Liver (tissue), 9 donors: ENCODE data around the gene ARSB. TPM values are rescaled to one million over a fixed set of nuclear protein-coding genes. Genes with fewer than 3 reads are reported as not detected.

ENCODE experiments used
- DNase-seq: peaks from one replicate; pipeline ENCODE4 v3.0.0-alpha.2; 2017; ENCODE audit warnings: low spot score
- H3K27ac ChIP-seq, 2 donors: one replicate each; pipeline ENCODE4 v1.7.0; 2013; ENCODE audit warnings: inconsistent platforms in 2 of 2, low read length in 2 of 2, control low read depth in 1 of 2, low read depth in 1 of 2, mild to moderate bottlenecking in 1 of 2
- H3K27me3 ChIP-seq, 4 donors: one replicate each; pipeline versions ENCODE4 v1.6.1 to v1.7.0; 2013; ENCODE audit warnings: low read length in 3 of 4, inconsistent platforms in 1 of 4, mild to moderate bottlenecking in 1 of 4, moderate library complexity in 1 of 4; ENCODE audit not compliant: control insufficient read depth in 4 of 4, insufficient read depth in 4 of 4
- H3K36me3 ChIP-seq, 4 donors: one replicate each; pipeline versions ENCODE4 v1.6.1 to v1.7.0; 2013; ENCODE audit warnings: low read length in 3 of 4, mild to moderate bottlenecking in 3 of 4, low read depth in 1 of 4, moderate library complexity in 1 of 4; ENCODE audit not compliant: control insufficient read depth in 4 of 4, insufficient read depth in 3 of 4
- H3K4me1 ChIP-seq, 4 donors: one replicate each; pipeline versions ENCODE4 v1.6.1 to v1.7.0; 2013; ENCODE audit warnings: low read length in 3 of 4, mild to moderate bottlenecking in 3 of 4, moderate library complexity in 1 of 4; ENCODE audit not compliant: control insufficient read depth in 4 of 4, insufficient read depth in 4 of 4
- H3K4me3 ChIP-seq, 3 donors: one replicate each; pipeline versions ENCODE4 v1.6.1 to v1.7.0; 2013; ENCODE audit warnings: low read length in 3 of 3, control low read depth in 1 of 3, low read depth in 1 of 3, mild to moderate bottlenecking in 1 of 3
- H3K9ac ChIP-seq, 2 donors: one replicate each; pipeline ENCODE4 v1.7.0; 2013; ENCODE audit warnings: low read length in 2 of 2, mild to moderate bottlenecking in 2 of 2, moderate library complexity in 2 of 2, control low read depth in 1 of 2, low read depth in 1 of 2
- H3K9me3 ChIP-seq, 4 donors: one replicate each; pipeline versions ENCODE4 v1.6.1 to v1.7.0; 2013; ENCODE audit warnings: low read length in 3 of 4; ENCODE audit not compliant: control insufficient read depth in 4 of 4
- ATF3 ChIP-seq: IDR thresholded peaks from 2 replicates; pipeline ENCODE4 v1.6.1; 2016; ENCODE audit warnings: antibody characterized with exemption
- EGR1 ChIP-seq, 2 donors: IDR thresholded peaks; 2 replicates each; pipeline ENCODE4 v1.6.1; 2016 to 2018; ENCODE audit warnings: antibody characterized with exemption in 2 of 2, low read depth in 2 of 2
- FOXA1 ChIP-seq: IDR thresholded peaks from 2 replicates; pipeline ENCODE4 v1.6.1; 2016; ENCODE audit warnings: antibody characterized with exemption
- FOXA2 ChIP-seq: IDR thresholded peaks from 2 replicates; pipeline ENCODE4 v1.6.1; 2016; ENCODE audit warnings: antibody characterized with exemption
- GABPA ChIP-seq, 2 donors: IDR thresholded peaks in 1 of 2; conservative IDR thresholded peaks in 1 of 2; 2 replicates each; pipeline ENCODE4 v1.6.1; 2016; ENCODE audit warnings: antibody characterized with exemption in 2 of 2, mild to moderate bottlenecking in 1 of 2, moderate library complexity in 1 of 2
- HNF4A ChIP-seq, 2 donors: conservative IDR thresholded peaks; 2 replicates each; pipeline ENCODE4 v1.6.1; 2016; ENCODE audit warnings: antibody characterized with exemption in 2 of 2, mild to moderate bottlenecking in 2 of 2
- HNF4G ChIP-seq: IDR thresholded peaks from 2 replicates; pipeline ENCODE4 v1.6.1; 2016; ENCODE audit warnings: antibody characterized with exemption
- JUND ChIP-seq, 2 donors: IDR thresholded peaks; 2 replicates each; pipeline ENCODE4 v1.6.1; 2016; ENCODE audit warnings: antibody characterized with exemption in 2 of 2
- MAX ChIP-seq: IDR thresholded peaks from 2 replicates; pipeline ENCODE4 v1.6.1; 2016; ENCODE audit warnings: antibody characterized with exemption
- NR2F2 ChIP-seq: IDR thresholded peaks from 2 replicates; pipeline ENCODE4 v1.6.1; 2016; ENCODE audit warnings: antibody characterized with exemption
- RAD21 ChIP-seq, 2 donors: IDR thresholded peaks; 2 replicates each; pipeline ENCODE4 v1.6.1; 2016; ENCODE audit warnings: antibody characterized with exemption in 2 of 2, mild to moderate bottlenecking in 2 of 2
- REST ChIP-seq: IDR thresholded peaks from 2 replicates; pipeline ENCODE4 v1.6.1; 2016; ENCODE audit warnings: antibody characterized with exemption, mild to moderate bottlenecking
- RXRA ChIP-seq, 2 donors: IDR thresholded peaks; 2 replicates each; pipeline ENCODE4 v1.6.1; 2017 to 2018; ENCODE audit warnings: antibody characterized with exemption in 2 of 2, mild to moderate bottlenecking in 1 of 2
- SP1 ChIP-seq: IDR thresholded peaks from 2 replicates; pipeline ENCODE4 v1.6.1; 2018; ENCODE audit warnings: antibody characterized with exemption, mild to moderate bottlenecking
- YY1 ChIP-seq: IDR thresholded peaks from 2 replicates; pipeline ENCODE4 v1.6.1; 2016; ENCODE audit warnings: antibody characterized with exemption, mild to moderate bottlenecking
- ZBTB33 ChIP-seq: IDR thresholded peaks from 2 replicates; pipeline ENCODE4 v1.6.1; 2016; ENCODE audit warnings: antibody characterized with exemption
- WGBS: extraction: QIAGEN DNeasy Blood & Tissue Kit; methylation state at CpG from one replicate; pipeline ENCODE4 v1.1.7; 2013; 5-methylcytosine and 5-hydroxymethylcytosine counted together
- polyA plus RNA-seq, 2 donors: library from polyadenylated mRNA; stranded (reverse) in 1 of 2; unstranded in 1 of 2; fragments of 200-250 nt in 1 of 2; fragments of >200 nt in 1 of 2; fragmentation: Nextera tagmentation in 1 of 2; extraction: Ambion mirVana in 1 of 2; gene quantifications; one replicate each; pipeline versions ENCODE4 v1.2.1 to v1.2.3, GENCODE V29; 2013 to 2015
- total RNA-seq, 2 donors: library from RNA; depleted of rRNA; stranded (reverse); fragments of >200 nt; gene quantifications; one replicate each; pipeline ENCODE4 v1.2.3, GENCODE V29; 2014
- TF ChIP-seq, protein P1 (sequence below): fragments of 150-350 bp; IDR thresholded peaks from 2 replicates; pipeline ENCODE4 v1.5.1; 2017; ENCODE audit warnings: improper control_type of control experiment, low read depth, low read length; ENCODE audit not compliant: missing input control
- donor health status: healthy.
- donor health status: healthy.
- donor health status: healthy.
- donor health status: healthy.
- donor health status: healthy.

The ARSB gene
- total and polyA plus RNA-seq, 4 donors = 3.5 to 26.2 (median 8.7) TPM

GRCh38 chr5:78794693-78795215 lies 190.4 kb downstream of the ARSB start:
- 94% methylated on average over 1 of the region's 1 CpG for WGBS
- H3K4me1 ChIP-seq = no peaks in the 10 kb centered on the region
- H3K9ac ChIP-seq = no peak overlapping the region
- no peak overlapping the region for H3K27ac ChIP-seq
- no peak for DNase-seq
- no peaks in the 10 kb centered on the region for H3K36me3 ChIP-seq
- H3K4me3 ChIP-seq = no peak overlapping the region
- no peaks in the 10 kb centered on the region for H3K27me3 ChIP-seq
- no peaks in the 10 kb centered on the region for H3K9me3 ChIP-seq
- no peak for TF ChIP-seq ZBTB33
- no peak for TF ChIP-seq JUND (IDR thresholded peaks at IDR 0.05)
- TF ChIP-seq MAX = no peak
- no peak for TF ChIP-seq SP1
- TF ChIP-seq YY1 = no peak
- TF ChIP-seq RXRA (IDR thresholded peaks at IDR 0.05) = no peak
- no peak for TF ChIP-seq EGR1 (IDR thresholded peaks at IDR 0.05; ENCODE audit: low read depth in 2 of 2)
- TF ChIP-seq ATF3 = no peak
- no peak for TF ChIP-seq HNF4A (conservative IDR thresholded peaks at IDR 0.05)
- TF ChIP-seq REST = no peak
- TF ChIP-seq, protein P1, sequence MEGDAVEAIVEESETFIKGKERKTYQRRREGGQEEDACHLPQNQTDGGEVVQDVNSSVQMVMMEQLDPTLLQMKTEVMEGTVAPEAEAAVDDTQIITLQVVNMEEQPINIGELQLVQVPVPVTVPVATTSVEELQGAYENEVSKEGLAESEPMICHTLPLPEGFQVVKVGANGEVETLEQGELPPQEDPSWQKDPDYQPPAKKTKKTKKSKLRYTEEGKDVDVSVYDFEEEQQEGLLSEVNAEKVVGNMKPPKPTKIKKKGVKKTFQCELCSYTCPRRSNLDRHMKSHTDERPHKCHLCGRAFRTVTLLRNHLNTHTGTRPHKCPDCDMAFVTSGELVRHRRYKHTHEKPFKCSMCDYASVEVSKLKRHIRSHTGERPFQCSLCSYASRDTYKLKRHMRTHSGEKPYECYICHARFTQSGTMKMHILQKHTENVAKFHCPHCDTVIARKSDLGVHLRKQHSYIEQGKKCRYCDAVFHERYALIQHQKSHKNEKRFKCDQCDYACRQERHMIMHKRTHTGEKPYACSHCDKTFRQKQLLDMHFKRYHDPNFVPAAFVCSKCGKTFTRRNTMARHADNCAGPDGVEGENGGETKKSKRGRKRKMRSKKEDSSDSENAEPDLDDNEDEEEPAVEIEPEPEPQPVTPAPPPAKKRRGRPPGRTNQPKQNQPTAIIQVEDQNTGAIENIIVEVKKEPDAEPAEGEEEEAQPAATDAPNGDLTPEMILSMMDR = no peak
- TF ChIP-seq FOXA1 = no peak
- no peak for TF ChIP-seq FOXA2
- TF ChIP-seq NR2F2 = no peak
- no peak for TF ChIP-seq RAD21 (IDR thresholded peaks at IDR 0.05)
- no peak for TF ChIP-seq GABPA (IDR thresholded peaks at IDR 0.05 in 1 of 2, conservative IDR thresholded peaks at IDR 0.05 in 1 of 2)
- TF ChIP-seq HNF4G = no peak
